ENCODE results near the gene CAVIN1. TPM values are rescaled to one million over a fixed set of nuclear protein-coding genes. Genes with fewer than 3 reads are reported as not detected.
"Not testable (repeated sequence)": the region's sequence is repeated elsewhere in the genome, so short reads cannot be mapped to it uniquely, and the experiment has no call there.

CAVIN1 gene
- total RNA-seq, 1 experiment from 2014 or later = 412 TPM

- no peak for DNase-seq (ENCODE audit: low read depth)
These were observed 17.0 kb downstream of the CAVIN1 start for GRCh38 chr17:42405963-42406495.

DNA sequence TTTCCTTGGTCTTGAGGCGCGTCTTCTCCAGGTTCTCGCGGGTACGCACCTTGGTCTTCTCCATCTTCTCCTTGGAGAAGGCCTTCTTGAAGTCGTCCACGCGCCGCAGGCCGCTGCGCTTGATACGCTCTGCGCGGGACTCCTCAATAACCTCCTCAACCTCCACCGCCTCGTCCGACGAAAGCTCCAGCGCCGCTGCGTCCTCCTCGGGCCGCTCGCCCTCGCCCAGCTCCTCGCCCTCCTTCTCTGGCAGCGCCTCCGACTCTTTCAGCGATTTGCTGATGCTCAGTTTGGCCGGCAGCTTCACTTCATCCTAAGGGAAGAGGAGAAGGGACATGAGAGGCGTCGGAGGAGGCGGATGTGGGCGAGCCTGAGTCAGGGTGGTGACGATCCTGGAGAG lies 18.0 kb downstream of the CAVIN1 start:
- DNase-seq (ENCODE audit: low read depth) = no peak

DNA sequence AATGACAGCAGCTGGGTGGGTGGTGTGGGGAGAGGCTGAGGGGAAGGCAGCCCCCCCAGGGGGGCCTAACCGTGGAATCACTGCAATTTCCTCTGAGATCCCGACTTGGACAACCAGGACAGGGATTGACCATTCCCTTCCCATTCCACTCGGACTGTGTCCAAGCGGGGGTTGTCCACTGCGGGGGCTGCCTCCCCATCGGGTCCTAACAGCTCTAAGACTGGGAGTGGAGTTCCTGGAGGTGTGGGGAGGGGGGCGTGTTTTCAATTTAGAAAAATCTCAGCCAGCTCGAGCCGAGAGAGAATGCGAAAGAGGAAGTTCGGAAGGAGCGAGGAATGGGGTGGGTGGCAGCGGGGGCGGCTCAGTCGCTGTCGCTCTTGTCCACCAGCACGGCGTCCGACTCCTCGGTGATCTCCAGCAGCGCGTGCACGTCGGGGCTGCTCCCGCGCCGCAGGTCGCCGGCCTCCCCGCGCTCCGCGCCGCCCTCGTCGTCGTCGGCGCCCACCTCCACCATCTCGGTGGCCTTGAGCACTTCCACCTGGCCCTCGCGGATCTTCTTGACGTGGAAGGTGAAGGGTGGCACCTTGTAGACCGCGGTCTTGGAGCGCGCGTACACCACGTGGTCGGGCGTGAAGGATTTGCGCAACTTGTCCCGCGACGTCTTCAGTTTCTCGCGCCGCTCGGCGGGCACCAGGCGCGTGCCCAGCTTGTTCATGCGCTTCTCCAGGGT lies 18.6 kb downstream of the CAVIN1 start:
- no peak for DNase-seq (ENCODE audit: low read depth)

DNA sequence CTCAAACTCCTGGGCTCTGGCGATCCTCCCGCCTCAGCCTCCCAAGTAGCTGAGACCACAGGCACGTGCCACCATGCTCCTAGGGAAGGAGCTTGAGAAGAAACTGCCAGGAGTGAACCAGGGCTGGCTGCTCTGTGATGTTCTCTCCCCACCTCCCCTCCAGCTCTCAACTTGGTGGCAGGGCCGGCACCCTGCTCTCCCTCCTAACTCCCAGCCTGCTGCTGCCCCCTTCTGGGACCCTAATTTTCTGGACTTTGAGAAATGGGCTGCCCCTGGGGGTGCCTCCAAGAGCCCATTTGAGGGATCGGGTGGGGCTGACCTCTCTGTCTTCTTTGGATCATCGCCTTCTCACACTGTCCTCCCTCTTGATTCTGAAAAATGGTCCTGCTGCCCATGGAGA lies 19.9 kb downstream of the CAVIN1 start:
- no peak for DNase-seq (ENCODE audit: low read depth)

DNA sequence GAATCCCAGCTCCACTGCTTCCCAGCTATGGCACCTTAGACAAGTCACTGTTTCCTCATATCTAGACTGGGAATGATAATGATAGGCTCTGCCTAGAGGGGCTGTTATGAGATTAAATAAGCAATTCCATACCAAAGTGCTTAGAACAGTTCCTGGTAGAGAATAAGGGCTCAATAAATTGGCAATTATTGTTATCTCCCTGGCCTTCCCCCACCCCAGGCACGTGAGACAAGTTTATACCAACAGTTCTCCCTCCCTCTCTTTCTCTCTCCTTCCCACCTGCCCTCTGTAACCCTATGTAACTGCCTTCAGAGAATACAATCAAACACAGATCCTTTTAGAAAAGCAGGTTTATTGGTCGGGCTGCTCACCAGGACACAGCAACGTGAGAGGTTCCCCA lies 20.9 kb downstream of the CAVIN1 start:
- DNase-seq (ENCODE audit: low read depth) = no peak

GRCh38 chr17:42400844-42401375 lies 22.1 kb downstream of the CAVIN1 start:
- not testable (repeated sequence) for DNase-seq (ENCODE audit: low read depth)

- DNase-seq (ENCODE audit: low read depth) = no peak
These were observed 22.9 kb downstream of the CAVIN1 start for GRCh38 chr17:42399948-42400843.

GRCh38 chr17:42399121-42399520 lies 23.9 kb downstream of the CAVIN1 start:
- no peak for DNase-seq (ENCODE audit: low read depth)

DNA sequence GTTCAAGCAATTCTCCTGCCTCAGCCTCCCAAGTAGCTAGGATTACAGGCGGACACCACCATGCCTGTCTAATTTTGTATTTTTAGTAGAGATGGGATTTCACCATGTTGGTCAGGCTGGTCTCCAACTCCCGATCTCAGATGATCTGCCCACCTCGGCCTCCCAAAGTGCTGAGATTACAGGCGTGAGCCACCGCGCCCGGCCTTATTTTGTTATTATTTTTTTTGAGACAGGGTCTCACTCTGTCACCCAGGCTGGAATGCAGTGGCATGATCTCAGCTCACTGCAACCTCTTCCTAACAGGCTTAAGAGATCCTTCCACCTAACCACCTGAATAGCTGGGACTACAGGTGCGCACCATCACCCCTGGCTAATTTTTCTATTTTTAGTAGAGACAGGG lies 27.5 kb downstream of the CAVIN1 start:
- not testable (repeated sequence) for DNase-seq (ENCODE audit: low read depth)

GRCh38 chr17:42394838-42395237 lies 28.2 kb downstream of the CAVIN1 start:
- no peak for DNase-seq (ENCODE audit: low read depth)

GRCh38 chr17:42392692-42393415 lies 30.2 kb downstream of the CAVIN1 start:
- DNase-seq (ENCODE audit: low read depth) = no peak

DNA sequence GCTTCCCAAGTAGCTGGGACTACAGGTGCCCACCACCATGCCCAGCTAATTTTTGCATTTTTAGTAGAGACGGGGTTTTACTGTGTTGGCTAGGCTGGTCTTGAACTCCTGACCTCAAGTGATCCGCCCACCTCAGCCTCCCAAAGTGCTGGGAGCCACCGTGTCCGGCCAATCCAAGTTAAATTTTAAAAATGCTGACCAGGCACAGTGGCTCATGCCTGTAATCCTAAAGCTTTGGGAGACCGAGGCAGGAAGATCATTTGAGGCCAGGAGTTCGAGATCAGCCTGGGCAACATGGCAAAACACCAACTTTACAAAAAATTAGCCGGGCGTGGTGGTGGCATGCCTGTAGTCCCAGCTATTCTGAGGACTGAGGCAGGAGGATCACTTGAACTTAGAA lies 31.6 kb downstream of the CAVIN1 start:
- DNase-seq (ENCODE audit: low read depth) = not testable (repeated sequence)

DNA sequence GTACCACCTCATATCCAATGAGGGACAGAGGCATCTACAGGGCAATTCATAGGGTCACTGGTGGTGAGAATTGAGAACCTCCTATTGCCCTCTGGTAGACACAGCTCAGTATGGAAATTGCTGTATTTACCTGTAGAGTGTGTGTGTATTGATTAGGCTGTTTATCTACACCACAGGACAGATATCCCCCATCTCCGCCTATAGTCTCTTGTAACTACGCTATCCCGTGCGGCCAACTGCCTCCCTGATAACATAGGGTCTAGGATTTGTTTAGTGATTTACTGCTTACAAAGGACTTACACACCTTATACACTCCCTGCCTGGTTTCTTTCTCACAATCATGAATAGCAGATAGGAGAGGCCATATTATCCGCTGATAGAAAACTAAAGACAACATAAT lies 33.2 kb downstream of the CAVIN1 start:
- DNase-seq (ENCODE audit: low read depth) = no peak

DNA sequence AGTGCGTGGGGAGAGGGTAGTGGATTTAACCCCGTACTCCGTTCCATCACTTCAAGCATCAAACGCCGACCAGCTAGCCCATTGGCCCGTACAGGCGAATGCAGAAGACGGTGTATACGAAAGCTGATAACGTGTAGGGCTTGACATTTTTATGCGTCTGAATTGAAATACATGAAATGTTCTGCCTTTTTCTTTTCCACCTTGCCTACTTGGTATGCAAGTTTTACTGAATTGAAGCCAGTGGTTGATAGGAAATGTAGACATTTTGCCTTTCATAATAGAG lies 34.0 kb downstream of the CAVIN1 start:
- DNase-seq (ENCODE audit: low read depth) = no peak

GRCh38 chr17:42388381-42389134 lies 34.5 kb downstream of the CAVIN1 start, which contains the start of gene STAT3:
Gene STAT3 (minus strand): TSS chr17:42388442. CDS start chr17:42348516, 39,926 bp downstream.
- DNase-seq (ENCODE audit: low read depth) = peak; percentile 100

- DNase-seq (ENCODE audit: low read depth) = peak; percentile 60
These were observed 35.2 kb downstream of the CAVIN1 start for GRCh38 chr17:42387661-42388380.

DNA sequence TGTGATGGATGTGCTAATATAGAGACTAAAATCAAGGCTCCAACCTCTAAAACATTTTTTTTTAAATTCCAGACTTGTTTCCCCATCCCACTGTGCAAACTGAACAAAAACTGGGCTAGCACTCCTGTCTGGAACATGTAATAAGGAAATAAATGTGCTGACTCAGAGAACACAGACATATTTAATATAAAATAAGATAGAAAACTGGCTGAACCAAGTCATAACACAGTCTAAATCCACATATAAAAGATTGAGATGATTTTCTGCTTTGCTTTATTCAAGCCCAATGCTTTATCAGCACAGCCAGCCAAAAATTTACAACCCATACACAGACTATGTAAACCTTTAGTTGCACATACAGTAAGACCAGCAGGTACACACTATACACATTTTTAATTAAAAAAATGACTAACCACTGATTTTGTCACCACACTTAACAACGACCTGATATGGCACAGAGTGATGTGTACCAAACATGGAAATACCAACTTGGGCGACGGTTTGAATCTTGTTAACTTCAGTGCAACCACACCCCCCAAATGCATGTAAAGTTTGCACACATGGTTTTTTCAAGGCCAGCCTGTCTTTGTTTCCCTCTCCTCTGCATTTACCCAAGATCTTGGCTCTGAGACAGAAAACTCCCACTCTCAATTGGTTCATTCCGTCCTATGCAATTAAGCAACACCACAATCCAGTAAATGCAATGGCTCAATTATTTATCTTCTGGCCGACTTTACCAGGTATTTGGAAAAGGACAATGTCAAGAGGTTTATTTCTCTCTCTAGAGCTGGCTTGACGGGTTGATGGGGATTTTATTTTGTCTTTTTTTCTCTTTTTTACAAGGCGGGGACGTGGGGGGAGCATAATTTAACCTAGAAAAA lies 36.0 kb downstream of the CAVIN1 start:
- DNase-seq (ENCODE audit: low read depth) = peak; percentile 46

DNA sequence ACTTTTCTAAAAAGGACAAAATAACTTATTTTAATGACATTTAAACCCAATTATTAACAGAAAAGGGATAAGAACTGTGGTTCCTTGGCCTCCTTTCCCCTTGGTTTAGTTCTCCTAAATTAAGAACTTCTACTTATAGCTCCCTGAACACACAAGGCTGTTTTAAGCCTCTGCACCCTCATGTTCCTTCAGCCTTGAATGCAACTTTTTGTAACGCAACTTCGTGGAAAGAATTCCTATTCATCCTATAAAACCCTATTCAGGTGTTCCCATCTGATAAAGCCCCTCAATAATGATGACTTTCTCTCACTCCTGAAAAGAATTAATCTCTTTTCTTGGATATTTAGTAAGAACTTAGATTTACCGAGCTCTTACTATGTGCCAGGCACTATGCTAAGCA lies 41.2 kb downstream of the CAVIN1 start:
- no peak for DNase-seq (ENCODE audit: low read depth)

GRCh38 chr17:42380935-42381334 lies 42.1 kb downstream of the CAVIN1 start:
- no peak for DNase-seq (ENCODE audit: low read depth)

Measured in M059J (cell line).